Muscle of leg (tissue), 11 donors: ENCODE results near the gene CHRDL2. TPM values are rescaled to one million over a fixed set of nuclear protein-coding genes. Genes with fewer than 3 reads are reported as not detected.

Source experiments
- DNase-seq: peaks from one replicate; pipeline ENCODE4 v3.0.0; 2013
- H3K27ac ChIP-seq: one replicate; pipeline ENCODE4 v1.5.1; 2013; ENCODE audit warnings: mild to moderate bottlenecking, low read length, control low read depth
- H3K27me3 ChIP-seq: one replicate; pipeline ENCODE4 v1.6.1; 2013; ENCODE audit warnings: low read length; ENCODE audit not compliant: control insufficient read depth, insufficient read depth
- H3K36me3 ChIP-seq: one replicate; pipeline ENCODE4 v1.6.1; 2013; ENCODE audit warnings: low read length; ENCODE audit not compliant: control insufficient read depth, insufficient read depth
- H3K4me1 ChIP-seq: one replicate; pipeline ENCODE4 v1.6.1; 2013; ENCODE audit warnings: low read length; ENCODE audit not compliant: control insufficient read depth, insufficient read depth
- H3K4me3 ChIP-seq: one replicate; pipeline ENCODE4 v1.5.1; 2013; ENCODE audit warnings: low read length, control low read depth
- H3K9me3 ChIP-seq: replicated peaks from 2 replicates; pipeline ENCODE4 v1.6.1; 2013; ENCODE audit warnings: low read depth, low read length; ENCODE audit not compliant: control insufficient read depth
- WGBS: methylation state at CpG from one replicate; pipeline ENCODE4 v1.1.5; 2013; ENCODE audit warnings: missing lambda C conversion rate; ENCODE audit not compliant: insufficient coverage; 5-methylcytosine and 5-hydroxymethylcytosine counted together
- polyA plus RNA-seq, 8 donors: library from polyadenylated mRNA; unstranded; fragments of 120-200 nt; gene quantifications; one replicate each; pipeline versions ENCODE4 v1.2.1 to v1.2.3, GENCODE V29; 2013; ENCODE audit warnings: inconsistent platforms in 1 of 8, low replicate concordance in 1 of 8; ENCODE audit not compliant: insufficient read length in 8 of 8, insufficient read depth in 1 of 8
- total RNA-seq: library from RNA; stranded (reverse); fragments of 120-200 nt; gene quantifications from one replicate; pipeline ENCODE4 v1.2.4, GENCODE V29; 2013

Gene CHRDL2
- total and polyA plus RNA-seq, 9 donors, result 0.49 to 5.3 (median 1.7) TPM

GRCh38 chr11:74650498-74650897 is 80.7 kb downstream of the CHRDL2 start:
- WGBS, result no CpG with 5 or more reads among the region's 2 CpGs
- no peaks in the 10 kb centered on the region for H3K9me3 ChIP-seq
- no peak overlapping the region for H3K4me3 ChIP-seq
- H3K36me3 ChIP-seq, result no peaks in the 10 kb centered on the region
- H3K27ac ChIP-seq, result peak overlapping the region; percentile 39
- peak; percentile 93 for DNase-seq
- peaks cover 14% of the 10 kb centered on the region for H3K4me1 ChIP-seq
- H3K27me3 ChIP-seq, result no peaks in the 10 kb centered on the region

- DNase-seq, result peak; percentile 34
- Histone ChIP-seq H3K27ac (peak overlapping the region; percentile 53), H3K36me3 (no peaks in the 10 kb centered on the region), H3K4me1 (peaks cover 14% of the 10 kb centered on the region), H3K27me3 (no peaks in the 10 kb centered on the region), H3K9me3 (no peaks in the 10 kb centered on the region), H3K4me3 (no peak overlapping the region)
- 78% methylated on average over 3 of the region's 4 CpGs for WGBS
Observed at GRCh38 chr11:74648894-74649293, 82.3 kb downstream of the CHRDL2 start.

- Histone ChIP-seq H3K27me3 (no peaks in the 10 kb centered on the region), H3K4me3 (no peak overlapping the region), H3K27ac (no peak overlapping the region), H3K36me3 (no peaks in the 10 kb centered on the region), H3K9me3 (no peaks in the 10 kb centered on the region), H3K4me1 (peaks cover 14% of the 10 kb centered on the region)
- DNase-seq, result no peak
- WGBS, result no CpG with 5 or more reads among the region's 3 CpGs
Observed at GRCh38 chr11:74647831-74648230, 83.4 kb downstream of the CHRDL2 start.

GRCh38 chr11:74647404-74647803 is 83.8 kb downstream of the CHRDL2 start:
- H3K36me3 ChIP-seq, result no peaks in the 10 kb centered on the region
- DNase-seq, result no peak
- H3K27me3 ChIP-seq, result no peaks in the 10 kb centered on the region

GRCh38 chr11:74646954-74647353 is 84.3 kb downstream of the CHRDL2 start:
- Histone ChIP-seq H3K27ac (no peak overlapping the region), H3K4me1 (peaks cover 14% of the 10 kb centered on the region), H3K36me3 (peaks cover under 1% of the 10 kb centered on the region), H3K27me3 (no peaks in the 10 kb centered on the region), H3K9me3 (no peaks in the 10 kb centered on the region), H3K4me3 (no peak overlapping the region)
- DNase-seq, result no peak
- WGBS, result 90% methylated on average over 6 of the region's 7 CpGs

More at GRCh38 chr11:74647404-74647803, 83.8 kb downstream of the CHRDL2 start:
- no peak overlapping the region for H3K4me3 ChIP-seq
- no peaks in the 10 kb centered on the region for H3K9me3 ChIP-seq
- H3K27ac ChIP-seq, result no peak overlapping the region
- H3K4me1 ChIP-seq, result peaks cover 14% of the 10 kb centered on the region

Other genes starting within 250 kb of the CHRDL2 start
- 3.2 TPM for gene LIPT2, start 237.7 kb downstream of the CHRDL2 start, total RNA-seq
- gene LIPT2, start 237.7 kb downstream of the CHRDL2 start, polyA plus RNA-seq, result 1 to 10 TPM; 1.3 to 2.6 (median 2.3) TPM
- 9.8 TPM for gene POLD3, start 138.8 kb downstream of the CHRDL2 start, total RNA-seq
- gene POLD3, start 138.8 kb downstream of the CHRDL2 start, polyA plus RNA-seq, result 10 to 100 TPM; 11.9 to 16.9 (median 14.2) TPM
- gene RNF169, start 17.4 kb upstream of the CHRDL2 start, total RNA-seq, result 15.3 TPM
- gene RNF169, start 17.4 kb upstream of the CHRDL2 start, polyA plus RNA-seq, result 10 to 100 TPM in 6 of 8 donors, 1 to 10 TPM in 2; 7.4 to 14.4 (median 11.3) TPM
- gene XRRA1, start 217.7 kb upstream of the CHRDL2 start, total RNA-seq, result 7.2 TPM
- 10 to 100 TPM in 2 of 8 donors, 1 to 10 TPM in 6; 4.1 to 13.3 (median 8.7) TPM for gene XRRA1, start 217.7 kb upstream of the CHRDL2 start, polyA plus RNA-seq
- 17.7 TPM for gene SPCS2, start 217.8 kb upstream of the CHRDL2 start, total RNA-seq
- gene SPCS2, start 217.8 kb upstream of the CHRDL2 start, polyA plus RNA-seq, result 100 to 1,000 TPM in 6 of 8 donors, 10 to 100 TPM in 2; 86.8 to 144 (median 107) TPM